ENCODE data around the gene KTN1. TPM values are rescaled to one million over a fixed set of nuclear protein-coding genes. Genes with fewer than 3 reads are reported as not detected.
A peak's percentile ranks its signal among the peaks of the same experiment; 100 is the strongest.

The KTN1 gene
- total and polyA plus RNA-seq, 12 donors, result 161 to 293 (median 247) TPM

DNA sequence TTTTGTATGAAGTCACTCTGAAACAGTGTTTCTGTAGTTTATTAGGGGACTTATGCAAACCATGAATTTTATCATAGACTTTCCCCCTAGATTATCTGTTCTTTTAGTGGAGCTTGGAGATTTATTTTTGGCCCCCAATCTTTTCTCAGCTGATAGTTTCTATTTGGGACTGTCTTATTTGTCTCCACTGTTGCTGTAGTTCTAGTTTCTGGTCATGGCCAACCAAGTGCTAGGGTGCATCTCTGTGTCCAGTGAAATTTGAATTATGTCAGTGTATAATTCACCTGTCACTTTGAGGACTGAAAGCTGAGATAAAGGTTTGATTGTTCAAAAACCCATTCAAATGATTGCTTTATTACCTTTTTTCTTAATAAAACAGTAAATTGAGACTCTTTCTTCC, 61.3 kb downstream of the KTN1 start:
- peaks cover 0 to 95% (median 55%) of the 10 kb centered on the region in 9 donors for H3K36me3 ChIP-seq
- no peaks in the 10 kb centered on the region for H3K27me3 ChIP-seq
- H3K27ac ChIP-seq, result peak overlapping the region in 3 of 10 donors; percentile 19 to 49 (median 26)
- ATAC-seq (peak in 2 of 8 donors; percentile 58 to 80), DNase-seq (no peak)
- H3K9me3 ChIP-seq, result no peaks in the 10 kb centered on the region
- no peak overlapping the region for H3K4me3 ChIP-seq
- peaks cover 0 to 30% (median 8%) of the 10 kb centered on the region in 9 donors for H3K4me1 ChIP-seq
- intact Hi-C loops (cut with DNase I), result loop anchor here in 2 of 10 donors (10.0 kb wide), 2 partner anchors 56 to 196 kb away; partner anchors contain the start of genes KTN1 (in 1 of the 2) and TBPL2 (in 1 of the 2)
- TF ChIP-seq, protein P1, sequence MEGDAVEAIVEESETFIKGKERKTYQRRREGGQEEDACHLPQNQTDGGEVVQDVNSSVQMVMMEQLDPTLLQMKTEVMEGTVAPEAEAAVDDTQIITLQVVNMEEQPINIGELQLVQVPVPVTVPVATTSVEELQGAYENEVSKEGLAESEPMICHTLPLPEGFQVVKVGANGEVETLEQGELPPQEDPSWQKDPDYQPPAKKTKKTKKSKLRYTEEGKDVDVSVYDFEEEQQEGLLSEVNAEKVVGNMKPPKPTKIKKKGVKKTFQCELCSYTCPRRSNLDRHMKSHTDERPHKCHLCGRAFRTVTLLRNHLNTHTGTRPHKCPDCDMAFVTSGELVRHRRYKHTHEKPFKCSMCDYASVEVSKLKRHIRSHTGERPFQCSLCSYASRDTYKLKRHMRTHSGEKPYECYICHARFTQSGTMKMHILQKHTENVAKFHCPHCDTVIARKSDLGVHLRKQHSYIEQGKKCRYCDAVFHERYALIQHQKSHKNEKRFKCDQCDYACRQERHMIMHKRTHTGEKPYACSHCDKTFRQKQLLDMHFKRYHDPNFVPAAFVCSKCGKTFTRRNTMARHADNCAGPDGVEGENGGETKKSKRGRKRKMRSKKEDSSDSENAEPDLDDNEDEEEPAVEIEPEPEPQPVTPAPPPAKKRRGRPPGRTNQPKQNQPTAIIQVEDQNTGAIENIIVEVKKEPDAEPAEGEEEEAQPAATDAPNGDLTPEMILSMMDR (IDR thresholded peaks at IDR 0.05), result no peak

DNA sequence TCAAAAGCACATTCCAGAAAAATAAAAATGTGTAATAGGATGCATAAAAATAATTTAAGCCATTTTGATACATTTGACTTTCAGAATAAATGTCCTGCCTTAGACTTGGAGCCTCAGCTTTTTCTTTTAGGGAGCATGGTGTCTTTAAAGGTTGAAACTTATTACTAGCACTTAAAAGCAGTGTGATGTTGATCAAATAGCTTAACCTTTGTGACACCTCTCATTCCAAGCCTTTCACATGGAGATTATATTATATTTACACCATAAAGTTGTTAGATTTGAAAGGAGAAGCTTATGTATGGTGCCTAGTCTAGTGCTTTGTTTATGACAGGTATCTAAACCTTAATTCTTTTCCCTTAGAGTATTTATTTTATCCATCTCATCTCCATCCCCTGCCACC, 61.9 kb downstream of the KTN1 start:
- DNase-seq, result no peak
- Histone ChIP-seq H3K4me1 (peaks cover 0 to 30% (median 8%) of the 10 kb centered on the region in 9 donors), H3K27me3 (no peaks in the 10 kb centered on the region), H3K36me3 (peaks cover 0 to 94% (median 48%) of the 10 kb centered on the region in 9 donors), H3K9me3 (no peaks in the 10 kb centered on the region), H3K4me3 (no peak overlapping the region), H3K27ac (peak overlapping the region in 2 of 10 donors; percentile 19 to 49)
- no peak for ATAC-seq
- TF ChIP-seq, protein P1 (IDR thresholded peaks at IDR 0.05), result no peak
- intact Hi-C loops (cut with DNase I), result loop anchor here in 2 of 10 donors (10.0 kb wide), 2 partner anchors 57 to 197 kb away; partner anchors contain the start of genes KTN1 (in 1 of the 2) and TBPL2 (in 1 of the 2)

GRCh38 chr14:55645145-55645544, 65.1 kb downstream of the KTN1 start:
- TF ChIP-seq, protein P1 (IDR thresholded peaks at IDR 0.05), result no peak
- no peak overlapping the region for H3K27ac ChIP-seq

GRCh38 chr14:55645845-55646832, 66.1 kb downstream of the KTN1 start:
- no peaks in the 10 kb centered on the region for H3K27me3 ChIP-seq
- H3K36me3 ChIP-seq, result peaks cover 0 to 91% (median 34%) of the 10 kb centered on the region in 9 donors
- H3K9me3 ChIP-seq, result no peaks in the 10 kb centered on the region
- intact Hi-C loops (cut with DNase I), result loop anchor here in 2 of 10 donors (10.0 kb wide), 2 partner anchors 61 to 201 kb away; partner anchors contain the start of genes KTN1 (in 1 of the 2) and TBPL2 (in 1 of the 2)
- H3K4me3 ChIP-seq, result no peak overlapping the region
- WGBS, 2 donors, result 92 to 97% methylated on average over 2 of the region's 2 CpGs
- TF ChIP-seq, protein P1 (IDR thresholded peaks at IDR 0.05), result no peak
- peaks cover 0 to 30% (median 8%) of the 10 kb centered on the region in 9 donors for H3K4me1 ChIP-seq
- DNase-seq (no peak), ATAC-seq (no peak)
- no peak overlapping the region for H3K27ac ChIP-seq

More at GRCh38 chr14:55645145-55645544, 65.1 kb downstream of the KTN1 start:
- no peak overlapping the region for H3K4me3 ChIP-seq
- DNase-seq (no peak), ATAC-seq (peak in 3 of 8 donors; percentile 11 to 25 (median 12))
- H3K27me3 ChIP-seq, result no peaks in the 10 kb centered on the region
- intact Hi-C loops (cut with DNase I), result loop anchor here in 2 of 10 donors (10.0 kb wide), 2 partner anchors 60 to 200 kb away; partner anchors contain the start of genes KTN1 (in 1 of the 2) and TBPL2 (in 1 of the 2)
- H3K4me1 ChIP-seq, result peaks cover 0 to 30% (median 8%) of the 10 kb centered on the region in 9 donors
- 48 to 51% methylated on average over 1 of the region's 1 CpG for whole genome bisulfite sequencing, 2 donors
- H3K9me3 ChIP-seq, result no peaks in the 10 kb centered on the region
- H3K36me3 ChIP-seq, result peaks cover 0 to 91% (median 29%) of the 10 kb centered on the region in 9 donors
